ENCODE data around the gene BMS1.
A peak's percentile ranks its signal among the peaks of the same experiment; 100 is the strongest.
"Not testable (repeated sequence)": the region's sequence is repeated elsewhere in the genome, so short reads cannot be mapped to it uniquely, and the experiment has no call there.

BMS1 gene, protein sequence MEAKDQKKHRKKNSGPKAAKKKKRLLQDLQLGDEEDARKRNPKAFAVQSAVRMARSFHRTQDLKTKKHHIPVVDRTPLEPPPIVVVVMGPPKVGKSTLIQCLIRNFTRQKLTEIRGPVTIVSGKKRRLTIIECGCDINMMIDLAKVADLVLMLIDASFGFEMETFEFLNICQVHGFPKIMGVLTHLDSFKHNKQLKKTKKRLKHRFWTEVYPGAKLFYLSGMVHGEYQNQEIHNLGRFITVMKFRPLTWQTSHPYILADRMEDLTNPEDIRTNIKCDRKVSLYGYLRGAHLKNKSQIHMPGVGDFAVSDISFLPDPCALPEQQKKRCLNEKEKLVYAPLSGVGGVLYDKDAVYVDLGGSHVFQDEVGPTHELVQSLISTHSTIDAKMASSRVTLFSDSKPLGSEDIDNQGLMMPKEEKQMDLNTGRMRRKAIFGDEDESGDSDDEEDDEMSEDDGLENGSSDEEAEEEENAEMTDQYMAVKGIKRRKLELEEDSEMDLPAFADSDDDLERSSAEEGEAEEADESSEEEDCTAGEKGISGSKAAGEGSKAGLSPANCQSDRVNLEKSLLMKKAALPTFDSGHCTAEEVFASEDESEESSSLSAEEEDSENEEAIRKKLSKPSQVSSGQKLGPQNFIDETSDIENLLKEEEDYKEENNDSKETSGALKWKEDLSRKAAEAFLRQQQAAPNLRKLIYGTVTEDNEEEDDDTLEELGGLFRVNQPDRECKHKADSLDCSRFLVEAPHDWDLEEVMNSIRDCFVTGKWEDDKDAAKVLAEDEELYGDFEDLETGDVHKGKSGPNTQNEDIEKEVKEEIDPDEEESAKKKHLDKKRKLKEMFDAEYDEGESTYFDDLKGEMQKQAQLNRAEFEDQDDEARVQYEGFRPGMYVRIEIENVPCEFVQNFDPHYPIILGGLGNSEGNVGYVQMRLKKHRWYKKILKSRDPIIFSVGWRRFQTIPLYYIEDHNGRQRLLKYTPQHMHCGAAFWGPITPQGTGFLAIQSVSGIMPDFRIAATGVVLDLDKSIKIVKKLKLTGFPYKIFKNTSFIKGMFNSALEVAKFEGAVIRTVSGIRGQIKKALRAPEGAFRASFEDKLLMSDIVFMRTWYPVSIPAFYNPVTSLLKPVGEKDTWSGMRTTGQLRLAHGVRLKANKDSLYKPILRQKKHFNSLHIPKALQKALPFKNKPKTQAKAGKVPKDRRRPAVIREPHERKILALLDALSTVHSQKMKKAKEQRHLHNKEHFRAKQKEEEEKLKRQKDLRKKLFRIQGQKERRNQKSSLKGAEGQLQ

GRCh38 chr10:42782446-42783180, at the start of gene BMS1:
BMS1 (plus strand) TSS chr10:42782795; CDS start chr10:42784395, 1,600 bp downstream.
- peak; percentile 84 for DNase-seq

- no peak for DNase-seq
These were observed 48.1 kb upstream of the BMS1 start for GRCh38 chr10:42734536-42734935.

DNA sequence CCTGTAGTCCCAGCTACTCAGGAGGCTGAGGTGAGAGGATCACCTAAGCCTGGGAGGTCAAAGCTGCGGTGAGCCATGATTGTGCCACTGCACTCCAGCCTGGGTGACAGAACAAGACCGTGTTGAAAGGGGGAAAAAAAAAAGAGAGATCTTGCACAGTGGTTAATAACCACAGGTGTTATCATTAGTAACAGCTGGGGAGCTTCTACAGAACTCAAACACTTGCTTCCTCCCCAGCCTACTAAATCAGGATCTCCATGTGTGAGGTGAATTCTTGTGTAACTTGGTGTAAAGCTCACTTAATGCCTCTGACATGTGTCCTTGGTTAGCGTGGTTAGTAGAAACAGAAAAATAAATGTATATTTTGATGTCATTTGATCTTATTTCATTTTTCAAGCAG, 43.9 kb upstream of the BMS1 start:
- DNase-seq, result no peak

DNA sequence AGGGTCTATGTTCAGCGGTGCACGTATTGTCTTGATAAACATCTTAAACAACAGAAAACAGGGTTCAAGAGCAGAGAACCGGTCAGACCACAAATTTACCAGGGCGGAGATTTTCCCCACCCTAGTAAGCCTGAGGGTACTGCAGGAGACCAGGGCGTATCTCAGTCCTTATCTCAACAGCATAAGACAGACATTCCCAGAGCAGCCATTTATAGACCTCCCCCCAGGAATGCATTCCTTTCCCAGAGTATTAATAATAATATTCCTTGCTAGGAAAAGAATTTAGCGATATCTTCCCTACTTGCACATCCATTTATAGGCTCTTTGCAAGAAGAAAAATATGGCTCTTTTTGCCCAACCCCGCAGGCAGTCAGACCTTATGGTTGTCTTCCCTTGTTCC, 41.1 kb upstream of the BMS1 start:
- DNase-seq, result not testable (repeated sequence)

DNA sequence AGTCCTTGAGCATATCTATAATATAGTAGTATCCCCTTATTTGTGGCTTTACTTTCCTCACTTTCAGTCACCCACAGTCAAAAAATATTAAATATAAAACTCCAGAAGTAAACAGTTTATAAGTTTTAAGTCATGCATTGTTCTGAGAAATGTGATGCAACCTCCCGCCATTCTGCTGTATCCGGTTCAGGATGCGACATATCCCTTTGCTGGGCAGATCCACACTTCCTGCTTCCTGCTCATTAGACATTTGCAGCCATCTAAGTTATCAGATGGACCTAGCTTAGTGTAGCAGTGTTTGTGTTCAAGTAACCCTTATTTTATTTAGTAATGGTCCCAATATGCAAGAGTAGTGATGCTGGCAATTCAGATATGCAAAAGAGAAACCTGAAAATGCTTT, 38.9 kb upstream of the BMS1 start:
- no peak for DNase-seq

DNA sequence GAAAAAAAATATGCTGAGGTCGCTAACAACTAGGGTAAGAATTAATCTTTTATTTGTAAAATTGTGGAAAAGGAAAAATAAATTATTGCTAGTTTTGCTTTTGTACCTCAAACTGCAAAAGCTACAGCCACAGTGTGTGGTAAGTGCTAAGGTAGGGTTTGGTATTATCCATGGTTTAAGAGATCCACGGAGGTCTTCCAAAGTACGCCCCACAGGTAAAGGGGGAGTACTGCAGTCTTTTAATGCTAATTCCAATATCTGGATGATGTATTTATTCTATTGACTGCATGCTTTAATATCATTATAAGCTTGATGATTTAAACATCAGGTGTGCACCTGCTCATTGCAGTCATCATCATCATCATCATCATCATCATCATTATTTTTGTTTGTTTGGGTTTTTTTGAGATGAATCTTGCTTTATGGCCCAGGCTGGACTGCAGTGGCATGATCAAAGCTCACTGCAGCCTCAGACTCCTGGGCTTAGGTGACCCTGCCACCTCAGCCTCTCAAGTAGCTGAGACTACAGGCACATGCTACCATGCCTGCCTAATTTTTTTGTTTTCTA, 38.4 kb upstream of the BMS1 start:
- no peak for DNase-seq

DNA sequence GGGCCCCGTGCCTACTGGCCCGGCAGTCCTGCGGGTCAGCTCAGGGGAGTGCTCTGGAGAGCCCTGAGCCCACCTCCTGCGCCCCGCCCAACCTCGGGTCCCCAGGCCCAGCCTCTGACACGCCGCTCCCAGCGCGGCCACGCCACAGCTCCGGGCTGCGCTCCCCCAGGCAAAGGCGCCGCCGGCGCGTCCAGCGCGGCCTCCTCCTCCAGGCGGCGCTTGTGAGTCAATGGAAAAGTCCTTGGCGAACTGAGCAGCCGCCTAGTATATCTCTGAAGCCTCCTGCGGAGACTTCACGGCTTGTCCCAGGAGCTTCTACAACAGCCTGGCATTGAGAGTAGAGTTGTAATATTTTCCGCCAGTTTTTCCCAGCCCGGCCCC, 29.5 kb upstream of the BMS1 start:
- DNase-seq, result peak; percentile 71

DNA sequence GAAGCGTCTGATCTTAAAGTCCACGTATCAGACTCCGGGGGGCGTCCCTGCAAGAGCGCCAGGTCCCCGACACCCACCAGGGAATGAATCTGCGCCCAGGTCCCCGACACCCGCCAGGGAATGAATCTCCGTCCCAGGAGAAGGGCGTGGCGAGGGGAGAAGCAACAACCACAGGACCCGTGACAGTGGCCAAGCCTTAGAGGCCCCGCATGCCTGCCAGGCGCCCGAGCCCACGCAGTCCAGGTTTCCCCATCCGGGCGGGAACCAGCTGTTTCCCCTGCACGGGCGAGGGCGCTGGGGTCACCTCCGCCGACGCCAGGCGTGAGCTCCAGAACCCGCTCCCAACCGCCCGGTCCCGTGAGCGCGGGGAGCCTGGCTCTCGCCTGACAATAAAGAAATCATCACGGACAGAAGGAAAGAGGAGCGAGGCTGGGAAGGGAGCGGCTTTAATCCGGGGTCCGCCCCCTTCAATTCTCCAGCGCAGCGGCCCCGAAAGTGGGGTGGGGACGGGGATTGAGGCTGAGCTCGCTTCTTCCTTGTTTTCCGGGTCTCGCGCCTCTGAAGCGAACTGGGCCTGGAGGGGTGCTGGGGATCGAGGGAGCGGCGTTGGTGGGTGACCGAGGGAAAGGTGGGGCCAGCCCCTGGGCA, 29.0 kb upstream of the BMS1 start:
- no peak for DNase-seq

DNA sequence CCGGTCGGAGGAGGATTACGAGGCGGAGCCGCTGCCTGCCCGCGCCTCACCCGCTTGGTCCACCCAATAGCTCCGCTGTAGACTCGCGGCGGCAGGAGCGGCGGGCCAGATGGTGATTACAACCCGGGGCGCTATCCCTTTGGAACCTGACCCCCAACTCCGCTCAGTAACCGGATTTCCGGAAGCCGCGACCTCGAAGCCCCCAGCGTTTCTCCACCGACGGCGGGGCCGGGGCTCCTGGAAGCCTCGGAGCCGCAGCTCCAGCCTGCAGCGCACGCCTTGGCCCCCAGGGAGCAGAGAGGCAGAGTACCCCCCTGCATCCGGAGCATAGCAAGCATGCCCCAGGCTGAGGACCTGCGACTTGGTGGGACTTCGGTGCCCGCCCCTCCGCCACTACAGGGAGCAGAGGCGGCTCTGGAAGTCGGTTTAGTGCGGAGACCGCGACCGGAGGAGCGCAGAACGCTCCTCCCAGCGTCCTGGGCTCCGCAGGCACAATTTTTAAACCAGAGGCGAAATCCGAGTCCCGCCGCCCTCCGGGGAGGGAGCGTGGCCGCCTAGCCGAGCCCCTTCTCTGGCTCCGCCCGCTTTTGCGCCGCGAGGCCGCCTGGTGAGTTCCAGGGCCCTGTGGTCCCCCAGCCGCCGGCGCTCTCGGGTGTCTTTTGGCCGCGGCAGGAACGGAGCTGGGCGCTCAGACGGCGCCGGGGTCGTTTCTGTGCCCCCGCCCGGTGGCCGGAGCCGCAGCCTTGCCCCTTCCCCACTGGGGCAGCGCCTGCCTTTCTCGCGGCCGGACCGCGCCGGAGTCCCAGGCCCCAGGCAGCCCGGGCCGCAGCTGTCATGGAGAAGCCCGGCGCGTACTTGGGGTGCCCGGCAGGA, 28.2 kb upstream of the BMS1 start:
- peak; percentile 22 for DNase-seq

DNA sequence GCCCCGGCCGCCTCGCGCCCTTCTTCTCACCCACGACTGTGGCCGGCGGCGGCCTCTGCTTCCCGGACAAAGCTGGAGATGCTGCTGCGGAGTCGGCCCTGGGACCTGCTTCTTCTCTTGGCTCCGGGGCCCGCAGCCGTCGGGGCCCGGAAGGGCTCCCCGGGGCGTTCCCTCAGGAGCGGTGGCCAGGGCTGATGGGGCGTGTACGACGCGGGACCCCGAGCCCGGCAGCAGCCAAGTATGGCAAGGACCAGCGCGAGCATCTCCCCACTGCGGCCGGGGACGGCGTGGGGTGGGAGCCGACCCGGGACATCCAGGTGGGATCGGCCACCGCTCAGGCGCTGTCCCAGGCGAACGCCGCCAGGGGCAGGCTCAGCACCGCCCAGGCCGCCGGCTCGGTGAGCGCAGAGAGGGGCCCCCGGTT, 27.6 kb upstream of the BMS1 start:
- no peak for DNase-seq

DNA sequence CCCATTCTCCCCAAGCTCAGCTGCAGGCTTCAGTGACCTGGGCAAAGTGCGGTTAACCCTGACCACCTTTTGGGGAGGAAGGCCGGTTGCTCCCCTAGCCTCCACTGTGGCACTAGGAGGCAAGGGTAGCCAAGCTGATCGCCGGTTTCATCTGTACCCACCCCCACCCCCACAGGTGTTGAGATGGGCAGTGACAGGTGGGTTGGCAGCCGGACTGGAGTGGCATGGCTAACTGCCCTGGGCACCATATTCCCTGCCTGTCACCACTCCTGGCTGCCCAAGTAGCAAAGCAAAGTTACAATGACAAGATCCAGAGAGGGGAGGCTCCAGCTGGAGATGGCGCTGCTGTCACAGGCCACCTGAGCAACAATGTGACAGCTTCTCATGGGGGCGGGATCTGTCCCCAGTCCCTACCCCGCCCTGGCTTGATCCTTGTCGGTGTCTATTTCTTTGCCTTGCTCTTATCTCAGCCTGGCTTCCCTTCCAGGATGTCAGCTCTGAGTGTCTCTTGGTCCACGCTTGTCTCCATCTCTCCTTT, 27.0 kb upstream of the BMS1 start:
- DNase-seq, result no peak

DNA sequence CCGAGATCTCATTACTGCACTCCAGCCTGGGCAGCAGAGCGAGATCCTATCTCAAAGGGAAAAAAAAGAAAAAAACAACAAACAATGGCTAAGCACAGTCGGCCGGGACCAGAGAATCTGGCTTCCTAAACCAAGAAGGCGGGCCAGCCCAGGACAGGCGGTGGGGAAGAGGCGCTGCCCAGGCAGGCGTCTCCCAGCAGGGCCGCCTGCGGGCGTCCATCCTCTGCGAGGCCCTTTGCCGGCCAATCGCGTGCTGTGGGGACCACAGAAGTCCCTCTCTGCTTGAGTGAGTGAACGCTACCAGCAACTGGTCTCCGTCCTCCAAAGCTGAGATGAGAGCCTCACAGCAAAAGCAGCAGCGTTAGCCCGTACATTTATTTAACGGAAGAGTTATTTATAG, 14.7 kb upstream of the BMS1 start:
- DNase-seq, result no peak

DNA sequence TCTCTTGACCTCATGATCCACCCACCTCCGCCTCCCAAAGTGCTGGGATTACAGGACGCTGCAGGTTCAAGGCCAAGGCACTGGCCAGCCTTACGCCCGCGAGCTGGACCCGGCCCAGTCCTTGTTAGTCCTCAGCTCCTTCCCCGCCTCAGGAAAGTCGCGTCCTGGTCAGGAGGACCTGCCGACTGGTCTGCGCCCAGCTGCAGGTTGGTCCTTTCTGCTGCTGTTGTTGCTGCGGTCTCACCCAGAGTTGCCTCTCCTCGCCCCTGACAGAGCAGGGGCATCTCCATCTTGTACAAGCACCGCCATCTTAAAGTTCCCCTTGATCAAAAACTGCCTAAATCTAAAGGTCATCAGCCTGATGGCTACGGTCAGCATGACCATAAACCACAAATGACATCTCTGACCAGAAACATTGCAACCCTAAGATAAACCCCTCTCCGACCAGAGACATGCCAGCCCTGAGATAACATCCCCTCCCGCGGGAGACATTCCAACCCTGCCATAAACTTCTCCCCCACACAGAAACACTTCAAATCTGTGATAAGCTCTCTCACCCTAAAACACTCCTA, 13.9 kb upstream of the BMS1 start:
- no peak for DNase-seq

- no peak for DNase-seq
These were observed 13.4 kb upstream of the BMS1 start for GRCh38 chr10:42769173-42769572.

- no peak for DNase-seq
These were observed 12.9 kb upstream of the BMS1 start for GRCh38 chr10:42769673-42770072.

GRCh38 chr10:42776681-42777080, 5.9 kb upstream of the BMS1 start:
- DNase-seq, result no peak

DNA sequence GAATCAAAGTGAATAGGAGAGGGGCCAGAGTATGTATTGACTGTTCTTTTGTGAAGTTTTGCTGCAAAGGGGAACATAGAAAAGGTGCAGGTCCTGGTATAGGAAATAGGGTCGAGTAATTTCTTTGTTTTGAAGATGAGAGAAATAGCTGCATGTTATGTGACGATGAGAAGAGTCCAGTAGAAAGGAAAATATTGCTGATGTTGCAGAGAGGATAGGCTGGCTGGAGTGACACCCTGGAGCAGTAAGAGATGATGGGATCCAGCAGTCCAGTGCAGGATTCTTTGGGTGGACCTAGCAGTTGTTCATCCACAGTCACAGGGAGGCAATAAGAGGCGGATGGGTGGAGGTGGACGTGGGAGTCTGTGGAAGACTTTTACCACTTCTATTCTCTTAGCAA, 2.1 kb upstream of the BMS1 start:
- DNase-seq, result no peak

GRCh38 chr10:42781893-42782445, 626 bp upstream of the BMS1 start:
- no peak for DNase-seq

DNA sequence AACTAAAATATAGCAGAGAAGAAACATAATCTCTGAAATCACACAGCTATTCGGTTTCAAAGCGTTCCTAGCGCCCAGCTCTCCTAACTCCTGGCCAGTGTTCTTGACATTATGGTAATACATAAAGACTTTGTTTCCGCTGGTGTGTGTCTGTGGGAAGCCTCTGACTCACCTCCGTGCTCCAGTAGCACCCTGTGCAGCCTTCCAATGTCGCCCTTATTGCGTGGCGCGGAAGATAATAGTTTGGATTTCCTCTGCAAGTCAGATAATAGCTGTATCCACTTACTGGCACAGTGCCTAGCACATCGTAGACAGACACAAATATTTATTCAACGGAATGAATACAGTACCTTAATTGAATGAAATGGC, 570 bp downstream of the BMS1 start:
- DNase-seq, result peak; percentile 59

DNA sequence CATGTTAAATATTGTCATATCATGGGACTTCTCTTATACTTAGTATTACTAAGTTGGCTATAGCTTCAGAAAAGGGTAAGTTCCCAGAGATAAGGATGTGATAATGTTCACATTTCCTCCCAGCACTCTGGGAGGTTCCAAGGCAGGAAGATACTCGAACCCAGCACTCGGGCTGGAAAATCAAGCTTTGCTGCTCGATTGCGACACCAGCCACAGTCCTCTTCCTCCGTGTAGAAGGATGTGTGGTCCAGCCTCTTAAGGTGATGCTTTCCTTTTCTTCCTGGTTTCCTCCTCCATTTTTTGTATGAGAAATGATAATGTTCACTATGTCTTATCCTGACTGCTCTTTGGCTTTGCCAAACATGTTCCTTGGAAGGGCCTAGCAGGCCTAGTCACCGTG, 3.2 kb downstream of the BMS1 start:
- no peak for DNase-seq
